T-helper 2 cell (primary cell): ENCODE data around the gene DIMT1.
A peak's percentile ranks its signal among the peaks of the same experiment; 100 is the strongest.

Experiments
- DNase-seq, 5 experiments: peaks; one replicate each; pipeline versions ENCODE4 v3.0.0 to v3.0.0-alpha.2; 2012 to 2022

Gene DIMT1

GRCh38 chr5:62369039-62369438 is 34.7 kb downstream of the DIMT1 start:
- DNase-seq, result no peak

- no peak for DNase-seq
Measured at GRCh38 chr5:62362701-62363100, 41.0 kb downstream of the DIMT1 start.

GRCh38 chr5:62354028-62354874 is 49.5 kb downstream of the DIMT1 start:
- peak in 2 of 5 experiments; percentile 27 to 60 for DNase-seq

- DNase-seq, result no peak
Measured at GRCh38 chr5:62348723-62349481, 54.8 kb downstream of the DIMT1 start.

GRCh38 chr5:62347928-62348327 is 55.8 kb downstream of the DIMT1 start:
- DNase-seq, result no peak

GRCh38 chr5:62346748-62347147 is 57.0 kb downstream of the DIMT1 start:
- DNase-seq, result no peak

GRCh38 chr5:62343428-62343827 is 60.3 kb downstream of the DIMT1 start:
- DNase-seq, result no peak

GRCh38 chr5:62342476-62342837 is 61.2 kb downstream of the DIMT1 start:
- no peak for DNase-seq

- DNase-seq, result peak in 2 of 5 experiments; percentile 17 to 67
Measured at GRCh38 chr5:62341783-62342475, 61.8 kb downstream of the DIMT1 start.

GRCh38 chr5:62340979-62341378 is 62.7 kb downstream of the DIMT1 start:
- peak in 1 of 5 experiments; percentile 53 for DNase-seq

GRCh38 chr5:62340392-62340791 is 63.3 kb downstream of the DIMT1 start:
- DNase-seq, result peak in 1 of 5 experiments; percentile 24
